ENCODE results near the gene KIF26A. TPM values are rescaled to one million over a fixed set of nuclear protein-coding genes. Genes with fewer than 3 reads are reported as not detected.
"Not testable (repeated sequence)": the region's sequence is repeated elsewhere in the genome, so short reads cannot be mapped to it uniquely, and the experiment has no call there.

Gene KIF26A
- total RNA-seq, 4 donors from 2014 or later, result 3.7 to 5.3 (median 4.5) TPM

DNA sequence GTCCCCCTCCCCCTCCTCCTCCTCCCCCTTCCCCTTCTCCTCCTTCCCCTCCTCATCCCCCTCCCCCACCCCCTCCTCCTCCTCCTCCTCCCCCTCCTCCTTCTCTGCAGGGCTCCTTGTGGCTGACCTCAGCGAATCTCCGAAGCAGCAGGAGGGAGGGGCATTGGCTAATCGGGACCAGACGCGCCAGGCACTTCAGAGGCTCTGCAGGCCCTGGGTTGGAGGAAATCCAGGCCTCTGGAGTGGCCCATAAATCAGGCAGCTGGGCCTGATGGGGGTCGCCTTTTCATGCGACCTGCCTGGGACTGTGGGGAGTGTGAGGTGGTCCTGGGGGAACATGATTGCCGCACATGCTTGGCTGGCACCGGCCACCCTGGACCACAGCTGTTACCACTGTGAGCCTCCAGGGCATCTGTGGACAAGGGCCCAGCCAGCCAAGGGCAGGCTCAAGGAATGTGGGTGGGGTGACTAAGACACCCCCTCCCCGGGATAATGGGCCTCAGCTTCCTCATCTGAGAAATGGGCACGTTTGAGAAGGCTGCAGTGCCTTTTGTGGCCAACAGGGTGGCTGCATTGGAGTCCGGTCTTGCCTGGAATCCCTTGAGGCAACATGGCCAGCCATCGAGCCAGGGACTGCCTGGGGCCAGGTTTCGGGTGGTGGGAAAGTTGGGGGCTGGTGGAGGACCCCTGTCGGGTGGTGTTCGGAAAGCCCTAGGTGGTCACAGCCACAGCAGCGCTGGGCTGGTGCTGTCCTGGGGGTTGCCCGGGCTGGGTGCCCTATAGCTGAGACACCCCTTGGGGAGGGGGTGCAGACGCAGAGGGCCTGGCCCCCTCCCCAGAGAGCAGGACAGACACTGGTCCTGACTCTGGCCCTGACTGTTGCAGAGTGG is 12.0 kb downstream of the KIF26A start:
- TF ChIP-seq, protein P1, sequence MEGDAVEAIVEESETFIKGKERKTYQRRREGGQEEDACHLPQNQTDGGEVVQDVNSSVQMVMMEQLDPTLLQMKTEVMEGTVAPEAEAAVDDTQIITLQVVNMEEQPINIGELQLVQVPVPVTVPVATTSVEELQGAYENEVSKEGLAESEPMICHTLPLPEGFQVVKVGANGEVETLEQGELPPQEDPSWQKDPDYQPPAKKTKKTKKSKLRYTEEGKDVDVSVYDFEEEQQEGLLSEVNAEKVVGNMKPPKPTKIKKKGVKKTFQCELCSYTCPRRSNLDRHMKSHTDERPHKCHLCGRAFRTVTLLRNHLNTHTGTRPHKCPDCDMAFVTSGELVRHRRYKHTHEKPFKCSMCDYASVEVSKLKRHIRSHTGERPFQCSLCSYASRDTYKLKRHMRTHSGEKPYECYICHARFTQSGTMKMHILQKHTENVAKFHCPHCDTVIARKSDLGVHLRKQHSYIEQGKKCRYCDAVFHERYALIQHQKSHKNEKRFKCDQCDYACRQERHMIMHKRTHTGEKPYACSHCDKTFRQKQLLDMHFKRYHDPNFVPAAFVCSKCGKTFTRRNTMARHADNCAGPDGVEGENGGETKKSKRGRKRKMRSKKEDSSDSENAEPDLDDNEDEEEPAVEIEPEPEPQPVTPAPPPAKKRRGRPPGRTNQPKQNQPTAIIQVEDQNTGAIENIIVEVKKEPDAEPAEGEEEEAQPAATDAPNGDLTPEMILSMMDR (IDR thresholded peaks at IDR 0.05), result no peak
- TF ChIP-seq POLR2A (IDR thresholded peaks at IDR 0.05), result no peak
- intact Hi-C loops (cut with DNase I; ENCODE audit: low total_unique reads), result no loop called here
- 55 to 66% methylated on average over 11 to 12 of the region's 19 CpGs for whole genome bisulfite sequencing, 2 donors
- H3K4me3 ChIP-seq (ENCODE audit: low read depth, poor library complexity, severe bottlenecking), result no peak overlapping the region
- DNase-seq (ENCODE audit: low spot score in 2 of 2), result no peak

DNA sequence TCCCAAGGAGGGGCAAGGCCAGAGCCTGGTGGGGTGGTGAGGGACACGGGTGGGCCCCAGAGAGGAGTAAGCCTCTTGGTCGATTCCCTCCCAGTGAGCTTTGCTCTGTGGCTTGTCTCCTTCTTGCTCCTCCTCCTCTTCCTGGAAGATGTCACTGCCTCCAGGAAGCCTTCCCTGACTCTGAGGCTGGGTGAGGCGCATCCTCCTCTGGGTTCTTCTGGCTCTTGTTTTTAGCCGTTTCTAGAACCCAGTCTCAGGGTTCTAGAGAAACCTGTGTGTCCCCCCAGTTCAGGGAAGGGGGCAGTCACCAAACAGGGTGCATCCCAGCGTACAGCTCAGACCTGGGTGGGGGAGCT is 12.6 kb downstream of the KIF26A start:
- no peak for DNase-seq (ENCODE audit: low spot score in 2 of 2)
- intact Hi-C loops (cut with DNase I; ENCODE audit: low total_unique reads), result no loop called here
- H3K4me3 ChIP-seq (ENCODE audit: low read depth, poor library complexity, severe bottlenecking), result no peak overlapping the region
- WGBS, 2 donors, result 84 to 88% methylated on average over 5 of the region's 5 CpGs
- TF ChIP-seq POLR2A (IDR thresholded peaks at IDR 0.05), result no peak
- TF ChIP-seq, protein P1 (IDR thresholded peaks at IDR 0.05), result no peak

DNA sequence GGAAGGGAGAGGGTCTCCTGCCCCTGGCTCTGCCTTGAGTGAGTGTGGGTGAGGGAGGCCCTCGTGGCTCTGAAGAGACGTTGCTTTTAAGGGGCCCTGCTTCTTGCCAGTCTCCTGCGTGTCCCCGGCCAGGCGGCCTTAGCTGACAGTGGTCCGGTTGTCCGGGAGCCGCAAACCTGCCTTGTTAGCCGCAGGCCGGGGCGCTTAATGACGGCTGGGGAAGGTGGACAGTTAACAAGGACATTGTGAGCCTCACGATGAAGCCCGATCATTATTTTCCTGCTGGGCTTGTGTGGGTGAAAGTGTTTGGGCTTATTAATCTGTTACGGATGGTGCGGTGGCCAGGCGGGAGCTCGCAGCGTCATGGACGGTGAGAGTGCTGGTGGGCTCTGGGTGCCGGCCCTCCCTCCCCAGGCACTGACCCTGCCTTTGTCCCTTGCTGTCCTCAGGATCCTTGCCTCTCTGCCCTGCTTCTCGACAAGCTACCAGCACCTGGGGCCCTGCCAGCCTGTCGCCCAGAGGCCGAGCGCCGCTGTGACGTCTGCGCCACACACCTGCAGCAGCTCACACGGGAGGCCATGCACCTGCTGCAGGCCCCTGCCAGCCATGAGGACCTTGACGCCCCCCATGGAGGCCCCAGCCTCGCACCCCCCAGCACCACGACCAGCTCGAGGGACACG is 13.3 kb downstream of the KIF26A start:
- no peak for DNase-seq (ENCODE audit: low spot score in 2 of 2)
- 88 to 93% methylated on average over 29 to 34 of the region's 34 CpGs for WGBS, 2 donors

DNA sequence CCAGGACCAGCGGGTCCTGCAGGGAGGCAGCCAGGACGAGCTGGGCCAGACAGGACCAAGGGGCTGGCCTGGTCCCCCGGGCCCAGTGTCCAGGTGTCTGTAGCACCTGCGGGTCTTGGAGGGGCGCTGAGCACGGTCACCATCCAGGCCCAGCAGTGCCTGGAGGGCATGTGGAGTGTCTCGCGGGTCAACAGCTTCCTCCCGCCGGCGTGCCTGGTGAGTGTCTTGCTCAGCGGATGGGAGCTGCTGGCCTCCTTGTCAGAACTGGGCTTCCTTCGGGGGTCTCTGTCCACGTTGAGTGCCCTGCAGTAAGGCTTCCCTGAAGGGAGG is 13.8 kb downstream of the KIF26A start:
- H3K4me3 ChIP-seq (ENCODE audit: low read depth, poor library complexity, severe bottlenecking), result no peak overlapping the region
- intact Hi-C loops (cut with DNase I; ENCODE audit: low total_unique reads), result no loop called here
- 96% methylated on average over 11 of the region's 14 CpGs; no CpG with 5 or more reads in 1 of the 2 donors for WGBS, 2 donors
- no peak for TF ChIP-seq POLR2A (IDR thresholded peaks at IDR 0.05)
- TF ChIP-seq, protein P1 (IDR thresholded peaks at IDR 0.05), result no peak
- DNase-seq (ENCODE audit: low spot score in 2 of 2), result no peak

More for the DNA sequence above, 13.3 kb downstream of the KIF26A start:
- TF ChIP-seq POLR2A (IDR thresholded peaks at IDR 0.05), result no peak
- TF ChIP-seq, protein P1 (IDR thresholded peaks at IDR 0.05), result no peak
- intact Hi-C loops (cut with DNase I; ENCODE audit: low total_unique reads), result no loop called here
- no peak overlapping the region for H3K4me3 ChIP-seq (ENCODE audit: low read depth, poor library complexity, severe bottlenecking)

DNA sequence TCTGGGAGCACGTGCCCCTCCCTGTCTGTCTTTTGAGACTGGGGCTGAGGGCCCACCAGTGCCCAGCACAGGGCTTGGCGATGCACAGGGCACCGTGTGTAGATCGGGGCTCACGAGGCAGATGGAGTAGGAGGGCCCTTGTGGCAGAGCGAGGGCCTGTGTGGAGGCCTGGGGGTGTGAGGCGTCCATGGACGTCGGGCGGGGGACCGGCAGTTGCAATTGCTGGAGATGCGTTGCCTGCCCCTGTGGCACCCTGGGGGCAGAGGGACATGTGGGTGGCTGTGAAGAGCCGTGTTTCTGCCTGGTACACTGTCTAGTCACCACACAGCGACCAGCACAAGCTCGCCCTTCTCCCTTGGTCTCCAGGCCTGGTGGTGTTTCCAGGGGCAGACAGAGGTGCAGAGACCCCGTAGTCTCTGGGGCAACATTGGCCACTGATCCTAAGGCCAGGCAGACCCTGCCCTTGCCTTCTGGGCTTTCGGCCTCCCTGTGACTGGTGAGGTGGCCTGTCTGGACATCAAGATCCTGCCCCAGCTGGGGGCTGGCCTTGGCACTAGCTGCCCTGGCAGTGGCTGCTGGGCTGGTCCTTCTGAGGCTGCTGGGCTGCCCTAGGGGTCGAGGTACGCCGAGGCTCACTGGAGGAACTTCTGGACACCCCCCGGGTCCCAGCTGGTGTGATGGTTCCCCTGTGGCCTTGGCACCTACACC is 14.5 kb downstream of the KIF26A start:
- TF ChIP-seq, protein P1 (IDR thresholded peaks at IDR 0.05), result no peak
- TF ChIP-seq POLR2A (IDR thresholded peaks at IDR 0.05), result no peak
- 94 to 95% methylated on average over 13 of the region's 21 CpGs for WGBS, 2 donors
- no peak for DNase-seq (ENCODE audit: low spot score in 2 of 2)

DNA sequence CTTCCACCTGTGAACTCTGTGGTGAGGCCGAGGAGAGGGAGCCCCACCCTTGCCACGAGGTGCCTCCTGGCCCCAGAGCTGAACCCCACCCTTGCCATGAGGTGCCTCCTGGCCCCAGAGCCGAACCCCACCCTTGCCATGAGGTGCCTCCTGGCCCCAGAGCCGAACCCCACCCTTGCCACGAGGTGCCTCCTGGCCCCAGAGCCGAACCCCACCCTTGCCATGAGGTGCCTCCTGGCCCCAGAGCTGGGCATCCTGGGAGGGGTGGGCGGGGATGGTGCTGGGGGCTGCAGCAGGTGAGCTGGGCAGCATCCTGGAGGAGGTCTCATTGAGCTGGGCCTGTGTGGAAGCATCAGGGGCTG is 15.0 kb downstream of the KIF26A start:
- WGBS, 2 donors, result 31% methylated on average over 4 to 5 of the region's 7 CpGs
- intact Hi-C loops (cut with DNase I; ENCODE audit: low total_unique reads); H3K4me3 ChIP-seq (ENCODE audit: low read depth, poor library complexity, severe bottlenecking); DNase-seq (ENCODE audit: low spot score in 2 of 2): not testable (repeated sequence)

More for the DNA sequence above, 14.5 kb downstream of the KIF26A start:
- no peak overlapping the region for H3K4me3 ChIP-seq (ENCODE audit: low read depth, poor library complexity, severe bottlenecking)
- intact Hi-C loops (cut with DNase I; ENCODE audit: low total_unique reads), result no loop called here

Measured in lower leg skin (tissue), 4 donors.